ENCODE measurements around the gene SPSB3. TPM values are rescaled to one million over a fixed set of nuclear protein-coding genes. Genes with fewer than 3 reads are reported as not detected.

Gene SPSB3
- 36.2 and 63.6 TPM in 2 replicates for total RNA-seq

DNA sequence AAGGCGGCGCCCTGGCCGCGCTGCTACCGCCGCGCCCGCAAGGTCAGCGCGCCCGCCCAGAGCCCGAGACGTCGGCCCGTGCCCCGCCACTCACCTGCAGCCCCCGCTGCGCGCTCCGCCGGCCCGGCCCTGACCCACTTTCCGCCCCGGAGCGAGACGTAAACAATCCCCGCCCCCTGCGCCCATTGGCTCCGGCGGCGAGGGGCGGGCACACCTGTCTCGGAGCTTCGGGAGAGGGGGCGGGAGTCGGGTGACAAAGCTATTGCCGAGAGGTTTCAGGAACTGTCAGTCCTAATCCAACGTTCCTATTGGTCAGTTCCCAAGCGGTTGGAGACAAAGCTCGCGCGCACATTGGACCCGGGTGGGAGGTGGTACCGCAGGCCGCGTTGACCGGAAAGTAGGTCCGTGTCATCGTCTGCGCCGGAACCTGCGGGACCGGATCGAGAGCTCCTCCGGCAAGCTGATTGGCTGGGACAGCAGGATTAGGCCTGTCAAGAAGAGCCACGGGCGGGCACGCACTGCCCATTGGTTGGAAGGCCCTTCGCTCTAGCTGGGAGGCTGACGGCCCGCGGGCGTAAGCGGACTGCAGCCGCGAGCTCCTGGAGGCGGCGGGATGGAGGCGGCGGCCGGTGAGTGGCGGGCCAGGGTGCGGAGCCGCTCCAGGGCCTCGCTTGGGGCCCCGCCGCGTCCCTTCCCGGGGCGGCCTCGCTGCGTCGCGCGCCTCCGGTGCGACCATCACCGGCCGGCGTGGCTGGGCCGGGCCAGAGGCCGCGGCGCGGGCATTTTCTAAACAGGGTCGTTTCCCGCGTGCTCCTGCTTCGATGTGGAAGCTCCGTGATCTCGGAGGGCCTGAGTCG, at the start of gene SPSB3, which contains the start of gene NUBP2:
Gene SPSB3, minus strand, starts transcription at position 164 of the 857 bp plus-strand sequence. CDS start 1,088 bp downstream, outside the sequence.
Gene NUBP2, plus strand, starts transcription at position 553 of the 857 bp plus-strand sequence. Its CDS starts 61 bp downstream, at position 614.
- DNase-seq (ENCODE audit: extremely low read depth, low read depth, low spot score), result peak; percentile 99

DNA sequence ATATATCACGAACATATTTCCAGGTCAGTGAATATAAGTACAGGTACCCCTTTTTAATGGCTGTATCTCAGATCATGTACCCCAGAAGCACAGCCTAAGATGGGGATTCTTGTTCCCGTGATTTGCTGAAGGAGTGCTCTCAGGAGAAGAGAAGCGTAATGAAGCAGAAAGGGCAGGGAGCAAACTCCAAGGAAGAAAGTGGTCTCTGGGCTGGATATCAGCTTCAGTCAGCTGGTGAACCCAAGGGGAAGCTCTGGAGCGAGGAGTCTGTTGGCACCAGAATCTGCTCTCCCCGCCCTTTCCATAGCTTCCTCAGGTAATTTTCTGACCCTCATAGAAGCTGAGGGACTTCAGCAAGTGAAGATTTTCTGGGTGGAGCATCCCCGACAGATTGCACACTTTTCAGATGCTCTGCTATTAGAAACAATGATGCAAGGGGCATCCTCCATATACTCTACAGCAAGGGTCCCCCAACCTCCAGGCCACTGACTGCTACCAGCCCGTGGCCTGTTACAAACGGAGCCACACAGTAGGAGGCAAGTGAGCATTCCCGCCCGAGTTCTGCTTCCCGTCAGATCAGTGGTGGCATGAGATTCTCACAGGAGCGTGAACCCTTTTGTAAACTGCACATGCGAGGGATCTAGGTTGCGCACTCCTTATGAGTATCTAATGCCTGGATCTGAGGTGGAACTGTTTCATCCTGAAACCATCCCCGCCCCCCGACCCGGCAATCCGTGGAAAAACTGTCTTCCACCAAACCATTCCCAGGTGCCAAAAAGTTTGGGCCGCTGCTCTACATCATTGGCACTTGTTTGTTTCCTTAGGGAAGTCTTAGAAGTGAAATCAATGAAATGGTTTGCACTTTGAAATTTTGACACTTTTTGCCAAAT, 49.1 kb upstream of the SPSB3 start:
- no peak for DNase-seq (ENCODE audit: extremely low read depth, low read depth, low spot score)

DNA sequence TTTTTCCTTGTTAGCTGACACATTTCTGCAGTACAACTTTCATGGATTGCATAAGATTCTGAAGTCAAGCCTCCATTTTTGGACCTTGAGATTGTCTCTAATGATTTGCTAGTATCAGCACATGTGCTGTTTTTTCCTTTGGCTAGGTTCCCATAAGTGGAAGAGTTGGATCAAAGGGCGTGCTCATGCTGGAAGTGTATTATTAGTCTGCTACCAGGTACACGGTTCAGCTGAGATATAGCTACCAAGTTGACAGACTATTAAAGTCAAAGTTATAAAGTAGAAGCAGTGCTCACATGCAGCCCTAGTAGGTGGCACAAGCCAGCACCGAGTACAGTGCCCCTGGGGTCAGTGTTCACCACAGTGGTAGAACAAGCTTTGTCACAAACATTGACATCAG, 47.8 kb upstream of the SPSB3 start:
- no peak for DNase-seq (ENCODE audit: extremely low read depth, low read depth, low spot score)

DNA sequence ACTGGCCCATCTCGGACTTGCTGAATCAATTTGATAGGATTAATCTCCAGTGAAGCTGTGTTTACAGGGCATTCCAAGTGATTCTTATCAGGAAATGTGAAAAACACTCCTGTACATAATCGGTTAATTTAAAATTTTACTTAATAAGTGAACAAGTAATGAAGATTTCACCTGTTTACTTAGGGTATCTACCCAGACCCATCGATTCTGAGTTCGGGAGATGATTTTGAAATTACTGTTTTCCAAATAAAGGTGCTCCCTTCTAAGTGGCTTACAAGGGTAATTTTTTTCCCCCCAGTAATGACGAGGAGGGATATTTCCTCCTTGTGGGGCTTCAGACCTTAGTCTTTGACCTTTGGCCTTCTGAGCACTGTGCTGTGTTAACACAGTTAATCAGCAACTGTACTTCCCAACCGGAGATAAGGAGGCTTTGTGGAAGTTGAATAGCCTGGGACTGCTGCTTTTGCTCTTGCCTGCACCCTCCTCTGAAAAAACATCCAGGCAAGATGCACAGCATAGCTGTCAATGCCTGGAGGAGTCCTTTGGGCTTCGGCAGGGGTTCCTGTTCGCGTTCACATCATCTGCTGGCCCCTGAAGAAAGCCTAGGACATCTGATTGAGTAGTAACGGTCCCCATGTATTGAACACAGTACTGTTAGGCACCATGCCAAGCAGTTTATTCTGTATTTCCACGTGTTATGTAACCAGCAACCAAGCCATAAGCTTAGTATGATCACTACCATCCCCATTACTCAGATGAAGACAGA, 46.5 kb upstream of the SPSB3 start:
- DNase-seq (ENCODE audit: extremely low read depth, low read depth, low spot score), result no peak

DNA sequence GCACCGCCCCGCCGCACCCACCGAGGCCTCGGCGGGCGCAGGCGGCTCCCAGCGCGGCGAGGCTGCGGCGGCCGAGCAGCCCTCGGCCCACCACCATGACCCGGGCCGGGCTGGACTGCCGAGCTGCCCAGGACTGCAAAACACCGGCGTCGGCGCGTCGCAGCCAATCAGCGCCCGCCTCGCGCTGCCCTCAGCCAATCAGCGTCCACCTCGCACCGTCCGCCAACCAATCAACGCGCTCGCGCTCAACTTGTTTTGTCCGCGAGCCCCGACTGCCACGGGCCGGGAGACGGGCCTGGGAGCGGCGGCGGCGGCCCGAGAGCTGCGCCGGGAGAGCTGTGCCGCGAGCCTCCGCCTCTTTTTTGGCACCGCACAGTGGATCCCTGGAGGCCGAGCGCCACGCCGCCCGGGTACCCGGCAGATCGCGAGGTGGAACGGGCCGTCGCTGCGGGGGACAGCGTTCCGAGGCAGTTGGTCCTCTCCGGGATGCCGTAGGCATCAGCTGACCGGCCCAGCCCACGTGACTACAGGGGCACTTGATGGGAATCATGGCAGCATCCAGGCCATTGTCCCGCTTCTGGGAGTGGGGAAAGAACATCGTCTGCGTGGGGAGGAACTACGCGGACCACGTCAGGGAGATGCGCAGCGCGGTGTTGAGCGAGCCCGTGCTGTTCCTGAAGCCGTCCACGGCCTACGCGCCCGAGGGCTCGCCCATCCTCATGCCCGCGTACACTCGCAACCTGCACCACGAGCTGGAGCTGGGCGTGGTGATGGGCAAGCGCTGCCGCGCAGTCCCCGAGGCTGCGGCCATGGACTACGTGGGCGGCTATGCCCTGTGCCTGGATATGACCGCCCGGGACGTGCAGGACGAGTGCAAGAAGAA, 44.6 kb upstream of the SPSB3 start, which contains the start of the genes FAHD1 and HAGH:
Gene FAHD1, plus strand, starts transcription at position 516 of the 883 bp plus-strand sequence. Its CDS starts 33 bp downstream, at position 549.
Gene HAGH, minus strand, starts transcription at position 135 of the 883 bp plus-strand sequence. Its CDS starts 38 bp downstream, at position 97.
- DNase-seq (ENCODE audit: extremely low read depth, low read depth, low spot score), result peak; percentile 68

DNA sequence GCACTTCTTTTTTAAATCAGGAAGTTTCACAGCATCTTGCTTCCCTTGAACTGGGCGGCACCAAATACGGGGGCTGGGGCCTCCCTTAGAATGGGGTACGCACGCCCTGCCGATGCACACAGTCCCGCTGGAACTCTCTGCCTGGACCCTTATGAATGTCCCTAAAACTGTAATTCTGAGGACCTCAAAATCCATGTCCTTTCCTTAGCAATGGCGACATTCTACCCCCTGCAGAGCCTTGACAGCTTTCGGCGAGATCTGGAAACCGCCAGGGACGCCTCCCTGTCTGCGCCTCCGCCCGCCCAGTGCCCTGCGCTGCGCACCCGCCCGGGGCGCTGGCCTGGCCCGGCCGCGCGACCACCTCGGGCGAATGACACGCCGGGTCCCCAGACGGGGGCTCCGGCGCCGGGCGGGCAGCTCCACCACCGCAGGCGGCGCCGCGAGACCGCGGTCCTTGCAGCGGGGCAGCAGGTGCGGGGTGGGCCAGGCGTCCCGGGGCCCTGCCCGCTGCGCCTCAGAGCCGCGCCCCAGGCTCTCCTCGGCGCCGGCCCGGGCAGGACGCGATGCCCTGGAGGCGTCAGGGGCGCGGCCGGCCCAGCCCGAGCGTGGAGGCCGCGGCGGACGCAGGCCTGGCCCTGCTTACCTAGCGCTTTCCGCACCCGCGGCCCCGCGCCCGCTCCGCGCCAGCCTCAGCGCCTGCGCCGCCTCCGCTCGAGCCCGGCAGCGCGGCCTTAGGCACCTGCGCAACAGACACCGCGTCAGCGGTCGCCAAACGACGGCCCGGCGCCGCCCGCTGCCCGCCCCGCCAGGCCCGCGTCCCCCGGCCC, 43.7 kb upstream of the SPSB3 start:
- no peak for DNase-seq (ENCODE audit: extremely low read depth, low read depth, low spot score)

DNA sequence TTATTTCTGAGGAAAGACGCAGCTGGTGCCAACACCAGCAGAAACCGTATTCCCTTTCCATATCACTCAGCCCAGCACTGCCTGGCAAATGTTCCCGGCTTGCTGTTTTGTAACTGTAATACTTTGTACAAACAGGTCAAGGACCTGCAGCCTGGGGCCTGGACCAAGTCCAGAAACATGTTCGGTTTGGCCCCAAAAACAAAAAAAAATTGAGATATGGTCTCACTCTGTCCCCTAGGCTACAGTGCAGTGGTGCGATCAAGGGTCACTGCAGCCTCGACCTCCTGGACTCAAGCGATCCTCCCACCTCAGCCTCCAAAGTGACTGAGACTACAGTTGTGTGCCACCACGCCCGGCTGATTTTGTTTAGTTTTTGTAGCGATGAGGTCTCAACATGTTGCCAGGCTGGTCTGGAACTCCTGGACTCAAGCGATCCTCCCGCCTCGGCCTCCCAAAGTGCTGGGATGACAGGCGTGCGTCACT, 43.1 kb upstream of the SPSB3 start:
- DNase-seq (ENCODE audit: extremely low read depth, low read depth, low spot score), result no peak

DNA sequence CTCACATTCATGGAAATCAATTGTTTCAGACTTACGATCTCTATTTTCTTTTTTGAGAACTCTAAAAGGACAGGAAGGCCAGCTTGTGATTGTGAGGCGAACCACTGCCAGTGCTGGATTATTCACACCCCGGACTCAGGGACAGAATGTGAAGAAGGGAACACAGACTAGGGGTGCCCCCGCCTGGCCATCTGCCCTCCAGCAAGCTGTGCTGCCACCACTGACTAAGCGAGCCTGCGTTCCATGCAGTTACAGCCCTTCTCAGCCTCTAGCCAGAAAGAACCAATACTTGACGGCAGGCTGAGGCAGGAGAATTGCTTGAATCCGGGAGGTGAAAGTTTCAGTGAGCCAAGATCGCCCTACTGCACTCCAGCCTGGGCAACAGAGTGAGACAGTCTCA, 41.5 kb upstream of the SPSB3 start:
- DNase-seq (ENCODE audit: extremely low read depth, low read depth, low spot score), result peak; percentile 20

DNA sequence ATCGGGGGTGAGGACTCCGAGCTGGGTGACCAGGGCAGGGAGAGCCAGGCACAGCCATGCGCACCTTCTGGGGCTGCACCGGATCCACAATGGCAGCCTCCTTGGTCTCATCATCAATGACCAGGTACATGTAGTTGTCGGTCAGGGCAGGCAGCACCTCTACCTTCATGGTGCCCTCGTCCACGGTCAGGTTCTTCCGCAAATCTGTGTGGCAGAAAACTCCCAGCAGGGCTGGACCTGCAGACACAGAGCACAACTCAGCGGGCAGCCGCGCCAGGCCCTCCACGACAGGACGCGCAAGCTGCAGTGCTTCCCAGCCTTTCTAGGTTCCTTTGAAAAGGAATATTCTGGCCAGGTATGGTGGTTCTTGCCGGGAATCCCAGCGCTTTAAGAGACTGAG, 40.4 kb upstream of the SPSB3 start:
- DNase-seq (ENCODE audit: extremely low read depth, low read depth, low spot score), result no peak

DNA sequence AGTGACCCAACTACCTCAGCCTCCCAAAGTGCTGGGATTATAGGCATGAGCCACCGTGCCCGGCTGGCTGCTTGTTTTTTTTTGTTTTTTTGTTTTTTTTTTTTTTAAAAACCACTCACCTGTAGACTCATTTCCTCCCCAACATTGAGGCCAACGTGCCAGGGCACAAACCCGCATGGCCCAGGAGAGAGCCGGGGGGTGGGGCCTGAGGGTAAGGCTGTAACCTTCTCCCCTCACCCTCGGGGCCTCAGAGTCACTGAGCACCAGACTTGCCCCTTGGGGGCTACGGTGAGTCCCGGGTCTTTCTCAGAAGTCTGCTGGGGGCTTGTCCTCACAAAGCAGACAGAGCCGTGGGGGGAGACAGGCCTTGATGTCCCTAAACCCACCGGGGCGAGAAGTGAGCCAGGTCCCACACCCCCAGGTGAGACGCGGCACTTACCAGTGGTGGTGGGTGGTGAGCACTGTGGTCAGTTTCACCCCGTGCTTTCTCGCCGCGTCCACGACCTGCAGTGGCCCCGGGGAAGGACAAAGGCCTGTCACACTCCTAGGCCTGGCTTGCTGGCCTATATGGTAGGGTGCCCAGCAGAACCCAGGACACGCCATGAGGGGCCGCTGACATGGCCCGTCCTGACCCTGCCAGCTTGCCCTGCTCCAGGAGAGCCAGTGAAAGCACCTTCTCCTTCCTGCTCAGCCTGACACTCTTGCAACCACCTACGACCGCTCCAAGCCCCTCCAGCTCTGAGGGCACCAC, 39.7 kb upstream of the SPSB3 start:
- DNase-seq (ENCODE audit: extremely low read depth, low read depth, low spot score), result no peak

DNA sequence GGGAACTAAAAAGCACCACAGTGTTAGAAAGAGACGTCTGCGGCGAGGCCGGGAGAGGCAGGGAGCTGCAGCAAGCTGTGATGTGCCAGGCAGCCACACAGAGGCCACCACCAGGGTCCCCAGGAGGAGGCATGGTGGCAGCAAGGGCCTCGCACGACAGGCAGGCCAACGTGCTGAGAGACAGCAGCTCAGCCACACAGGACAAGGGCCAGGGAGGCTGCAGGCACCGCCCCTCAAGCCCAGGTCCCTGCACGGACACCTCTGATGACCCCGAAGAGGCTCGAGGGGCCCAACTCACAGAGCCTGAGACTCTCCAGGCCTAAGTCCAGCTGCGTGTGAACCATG, 38.5 kb upstream of the SPSB3 start:
- DNase-seq (ENCODE audit: extremely low read depth, low read depth, low spot score), result no peak

DNA sequence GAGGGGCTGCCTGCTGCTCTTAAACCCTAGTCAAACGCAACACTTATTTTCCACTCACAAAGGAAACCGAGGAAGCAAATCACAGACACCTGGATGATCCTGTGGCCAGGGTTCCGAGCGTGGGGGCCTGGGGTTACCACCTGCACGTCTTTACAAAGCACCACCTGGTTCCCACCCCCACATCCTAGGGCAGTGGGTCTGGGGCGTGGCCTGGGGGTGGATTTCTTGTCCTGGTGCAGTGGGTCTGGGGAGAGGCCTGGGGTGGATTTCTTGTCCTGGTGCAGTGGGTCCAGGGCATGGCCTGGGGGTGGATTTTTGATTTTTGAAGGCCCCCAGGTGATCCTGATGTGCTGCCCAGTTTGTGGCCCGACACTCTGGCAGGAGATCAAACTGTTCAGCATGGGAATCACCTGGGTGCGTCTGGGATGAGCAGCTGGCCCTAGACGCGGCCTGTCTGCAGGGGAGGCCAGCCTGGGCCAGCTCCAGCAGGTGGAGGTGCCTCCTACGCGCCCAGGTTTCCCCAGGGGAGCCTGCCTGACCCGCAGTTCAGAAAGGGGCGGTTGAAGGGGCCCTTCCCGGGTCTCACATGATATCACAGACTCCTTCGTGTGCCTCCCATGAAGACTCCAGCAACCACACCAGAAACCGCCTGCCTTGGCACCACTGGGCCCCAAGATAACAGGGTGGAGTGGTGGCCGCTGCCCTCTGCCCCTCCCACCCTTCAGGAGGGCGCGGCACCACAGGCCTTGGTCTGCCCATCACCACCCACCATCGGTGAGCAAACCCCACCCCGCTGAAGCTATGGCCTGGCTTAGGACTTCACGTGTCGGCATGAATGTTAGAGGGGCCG, 38.0 kb upstream of the SPSB3 start:
- no peak for DNase-seq (ENCODE audit: extremely low read depth, low read depth, low spot score)

DNA sequence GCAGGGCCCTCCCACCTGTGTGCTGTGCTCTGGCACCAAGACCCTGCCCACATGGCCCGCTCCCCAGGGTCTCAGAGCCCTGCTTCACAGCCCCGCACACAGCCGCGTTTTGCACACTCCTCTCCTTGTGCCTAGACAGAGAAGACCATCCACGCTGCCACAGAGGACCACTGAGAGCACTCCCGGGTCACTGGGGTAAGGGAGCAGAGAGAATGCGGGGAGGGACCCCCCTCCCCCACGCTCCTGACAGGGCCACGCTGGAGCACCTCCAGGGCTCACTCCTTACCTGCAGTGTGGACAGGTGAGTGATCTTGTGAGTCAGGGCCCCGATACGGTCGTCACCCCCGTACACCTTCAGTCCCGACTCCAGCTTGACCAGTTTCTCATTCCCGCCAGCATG, 37.2 kb upstream of the SPSB3 start:
- no peak for DNase-seq (ENCODE audit: extremely low read depth, low read depth, low spot score)

DNA sequence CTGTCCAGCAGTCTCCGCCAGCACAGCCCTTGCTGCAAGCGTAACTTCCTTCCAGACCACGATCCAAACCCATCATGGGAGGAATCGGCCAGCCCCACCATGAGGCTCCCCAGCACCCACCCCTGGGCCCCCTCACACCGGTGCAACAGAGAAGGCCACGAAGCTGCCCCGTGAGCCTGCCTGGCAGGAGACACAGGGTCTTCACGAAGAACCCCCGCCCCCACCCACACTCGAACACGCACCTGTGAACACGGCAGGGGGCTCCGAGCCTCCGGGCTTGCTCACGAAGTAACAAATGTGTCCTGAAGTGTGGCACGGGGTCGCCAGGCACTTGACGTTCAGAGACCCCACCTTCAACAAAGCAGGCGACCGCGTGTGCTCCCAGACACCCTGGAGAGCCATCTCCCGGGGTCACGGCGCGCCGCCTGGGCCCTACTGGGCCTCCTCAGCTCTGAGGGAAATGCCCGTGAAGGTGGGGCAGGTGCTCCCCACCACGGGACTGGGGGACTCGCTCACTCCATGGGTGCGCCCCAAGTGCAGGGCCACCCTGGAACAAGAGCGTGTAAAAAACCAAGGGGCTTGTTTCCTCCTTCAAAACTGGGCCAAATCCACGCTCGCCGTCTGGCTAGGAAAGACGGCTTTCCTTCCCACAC, 36.6 kb upstream of the SPSB3 start:
- DNase-seq (ENCODE audit: extremely low read depth, low read depth, low spot score), result no peak

DNA sequence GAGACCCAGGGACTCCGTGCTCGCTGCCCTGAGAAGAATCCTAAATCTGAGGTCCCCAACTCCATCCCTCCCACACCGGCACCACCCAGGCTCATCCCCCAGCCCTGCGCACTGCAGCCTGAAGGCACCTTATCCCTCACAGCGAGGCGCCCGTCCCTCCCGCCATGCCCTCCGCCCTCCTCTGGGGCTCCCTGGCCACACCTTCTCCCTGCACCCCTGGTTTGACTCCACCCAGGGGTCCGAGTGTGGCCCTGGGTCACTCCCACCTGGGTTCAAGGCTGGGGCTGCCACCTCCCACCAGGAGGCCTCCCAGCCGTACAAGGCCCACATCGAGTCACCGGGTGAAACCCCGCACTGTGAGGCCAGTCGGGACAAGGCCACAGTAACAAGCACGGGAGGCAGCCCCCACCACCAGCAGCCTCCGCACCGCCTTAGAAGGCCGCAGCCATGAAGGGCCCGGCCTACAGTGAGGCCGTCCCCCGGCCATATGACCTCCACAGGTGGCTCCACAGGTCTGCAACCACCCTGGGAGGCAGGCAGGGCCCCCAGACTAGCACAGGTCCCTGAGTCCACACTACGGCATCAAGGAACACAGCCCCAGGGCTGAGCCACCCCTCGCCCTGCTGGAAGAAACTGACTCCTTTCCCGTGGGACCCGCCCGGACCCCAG, 36.0 kb upstream of the SPSB3 start:
- no peak for DNase-seq (ENCODE audit: extremely low read depth, low read depth, low spot score)

DNA sequence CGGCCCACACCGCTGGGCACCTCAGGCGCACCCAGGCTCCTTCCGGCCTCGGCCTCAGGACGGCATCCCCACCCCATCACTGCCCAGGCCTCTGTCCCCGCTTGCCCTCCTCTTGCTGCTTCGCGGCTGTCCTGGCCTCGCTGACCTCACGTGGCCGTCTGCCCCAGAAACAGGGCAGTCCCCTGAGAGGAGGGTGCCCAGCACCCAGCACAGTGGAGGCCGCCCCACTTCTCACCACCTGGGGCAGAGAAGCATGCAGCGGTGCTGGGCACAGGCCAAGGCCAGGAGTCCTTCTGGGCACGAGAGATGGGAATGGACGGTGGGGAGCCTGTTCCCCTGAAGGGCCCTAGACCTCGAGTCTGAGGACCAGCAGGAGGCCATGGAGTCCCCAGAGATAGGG, 35.3 kb upstream of the SPSB3 start:
- no peak for DNase-seq (ENCODE audit: extremely low read depth, low read depth, low spot score)
